Inflammatory macrophage treated with lipopolysaccharide for 4 hours (primary cell): Measurements from ENCODE around the gene LRP6.

ENCODE experiments used
- DNase-seq: peaks from one replicate; pipeline ENCODE4 v3.0.0-alpha.2; 2020

Gene LRP6

DNA sequence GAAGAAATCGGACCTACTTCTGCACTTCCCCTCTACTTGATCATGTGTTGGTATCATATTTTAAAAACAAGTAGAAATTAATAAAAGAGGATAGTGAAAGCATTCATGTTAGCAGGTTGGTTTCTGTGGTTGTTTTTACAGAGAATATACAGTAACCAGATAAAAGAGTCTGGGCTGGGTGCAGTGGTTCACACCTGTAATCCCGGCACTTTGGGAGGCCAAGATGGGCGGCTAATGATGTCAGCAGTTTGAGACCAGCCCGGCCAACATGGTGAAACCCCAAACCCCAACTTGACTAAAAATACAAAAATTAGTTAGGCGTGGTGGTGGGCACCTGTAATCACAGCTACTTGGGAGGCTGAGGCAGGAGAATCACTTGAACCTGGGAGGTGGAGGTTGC is 55.9 kb downstream of the LRP6 start:
- DNase-seq: no peak

GRCh38 chr12:12210416-12210815 is 56.4 kb downstream of the LRP6 start:
- DNase-seq: no peak

GRCh38 chr12:12209675-12210074 is 57.2 kb downstream of the LRP6 start:
- no peak for DNase-seq

DNA sequence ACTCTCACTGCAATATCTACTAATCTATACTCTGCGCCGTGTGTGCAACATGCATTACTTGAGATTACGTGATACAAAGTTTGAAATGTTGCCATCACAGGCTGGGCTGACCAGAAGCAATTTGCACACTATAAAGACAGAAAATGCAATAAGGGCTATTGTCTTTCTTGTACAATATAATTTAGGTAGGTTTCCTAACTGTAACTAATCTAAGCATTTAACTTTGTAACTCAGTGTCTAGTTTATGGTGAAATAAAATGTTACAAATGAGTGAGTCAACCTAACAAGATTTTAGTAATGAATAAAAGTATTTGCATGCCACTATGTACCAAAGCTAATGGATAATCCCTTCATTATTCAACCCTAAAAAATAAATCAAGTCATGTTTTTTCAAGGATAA is 57.8 kb downstream of the LRP6 start:
- no peak for DNase-seq

DNA sequence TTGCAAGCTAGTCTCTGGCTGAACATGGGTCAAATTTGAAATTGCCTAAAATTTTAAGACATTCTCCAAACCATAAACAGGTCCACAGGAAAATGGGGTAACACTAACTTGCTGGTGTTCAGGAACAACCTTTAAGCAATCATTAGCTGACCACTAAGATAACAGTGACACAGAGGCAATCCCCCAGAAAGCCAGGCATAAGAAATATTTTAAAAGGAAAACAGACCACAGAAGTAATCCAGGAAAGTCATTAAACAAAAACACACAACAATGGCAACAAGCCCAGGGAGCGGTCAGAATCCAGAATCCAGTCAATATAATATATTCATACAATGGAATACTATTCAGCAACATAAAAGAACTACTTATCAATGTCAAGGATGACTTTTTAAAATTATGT is 59.1 kb downstream of the LRP6 start:
- no peak for DNase-seq

DNA sequence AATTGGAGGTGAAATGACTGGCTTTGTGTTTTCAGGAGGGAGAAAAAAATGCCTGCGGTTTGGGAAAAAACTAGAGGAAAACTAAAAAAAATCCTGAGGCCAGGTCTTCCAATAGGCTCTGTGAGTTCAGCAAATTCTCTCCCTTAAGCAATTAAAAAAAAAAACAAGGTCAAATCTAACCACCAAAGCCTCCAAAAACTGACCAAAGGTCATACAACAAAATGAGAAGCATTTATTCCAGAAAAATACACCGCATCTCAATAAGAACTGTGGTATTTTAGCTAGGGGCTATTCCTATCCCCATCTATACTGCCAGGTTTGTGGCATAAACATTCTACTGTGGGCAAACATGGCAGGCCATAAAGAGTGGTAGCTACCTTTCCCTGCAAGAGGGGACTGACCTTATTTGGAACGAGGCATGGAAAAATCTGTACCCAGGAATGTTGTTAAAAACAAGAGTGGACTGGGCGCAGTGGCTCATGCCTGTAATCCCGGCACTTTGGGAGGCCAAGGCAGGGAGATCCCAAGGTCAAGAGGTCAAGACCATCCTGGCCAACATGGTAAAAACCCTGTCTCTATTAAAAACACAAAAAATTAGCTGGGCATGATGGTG is 60.0 kb downstream of the LRP6 start:
- DNase-seq: no peak

DNA sequence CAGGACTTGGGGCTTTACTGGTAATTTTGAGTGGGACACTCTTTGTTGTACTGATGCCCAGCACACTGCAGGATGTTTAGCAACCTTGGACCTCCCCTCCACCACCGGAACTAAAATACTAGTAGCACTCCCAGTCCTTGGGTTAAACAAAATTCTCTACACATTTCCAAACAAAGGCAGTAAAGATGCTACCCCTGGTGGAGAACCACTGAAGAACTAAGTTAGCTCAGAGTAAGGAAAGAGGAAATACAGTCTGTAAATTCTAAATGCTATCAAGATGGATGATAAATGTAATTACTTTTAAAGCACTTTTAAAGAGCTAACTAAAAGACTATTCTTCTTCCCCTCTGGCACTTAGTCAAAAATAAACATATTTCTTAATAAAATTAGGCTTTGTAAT is 64.1 kb downstream of the LRP6 start:
- no peak for DNase-seq

GRCh38 chr12:12202105-12202504 is 64.7 kb downstream of the LRP6 start:
- DNase-seq: no peak

GRCh38 chr12:12201274-12201758 is 65.5 kb downstream of the LRP6 start:
- DNase-seq: no peak

DNA sequence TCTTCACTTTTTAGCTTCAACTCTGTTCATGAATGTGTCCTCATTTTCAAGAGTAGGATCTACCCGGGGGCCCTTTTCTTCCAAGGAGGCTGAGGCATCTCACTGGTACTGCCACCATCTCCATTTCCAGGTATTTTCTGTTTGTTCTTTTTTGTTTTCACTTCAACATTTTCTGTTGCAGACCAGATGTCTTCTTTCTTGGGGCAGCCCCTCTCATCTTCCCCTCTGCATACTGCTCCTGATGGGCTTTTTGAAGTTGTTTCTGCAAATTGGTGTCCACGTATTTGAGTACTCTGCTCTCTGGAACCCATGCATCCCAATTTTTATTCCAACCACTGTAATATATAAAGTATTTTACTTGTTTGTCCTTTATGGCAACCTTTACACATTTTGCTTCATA is 66.5 kb downstream of the LRP6 start:
- no peak for DNase-seq

DNA sequence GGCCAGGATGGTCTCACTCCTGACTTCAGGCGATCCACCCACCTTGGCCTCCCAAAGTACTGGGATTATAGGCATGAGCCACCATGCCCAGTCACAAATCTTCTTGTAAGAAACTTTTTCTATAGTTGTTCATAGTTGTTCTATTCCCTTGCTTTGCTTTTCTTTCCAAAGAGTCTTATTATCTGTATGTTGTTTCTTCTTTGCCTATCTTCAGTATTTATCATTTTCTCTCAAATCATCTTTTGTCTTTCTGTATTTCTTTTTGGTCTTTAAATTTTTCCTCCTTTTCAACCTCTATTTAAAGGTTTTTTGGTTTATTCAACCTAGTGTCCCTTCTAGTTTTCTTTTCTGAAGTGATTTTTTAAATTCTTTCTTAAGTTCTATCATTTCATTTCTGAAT is 68.7 kb downstream of the LRP6 start:
- DNase-seq: no peak

GRCh38 chr12:12197128-12197527 is 69.7 kb downstream of the LRP6 start:
- DNase-seq: no peak

- no peak for DNase-seq
Measured at GRCh38 chr12:12195516-12195915, 71.3 kb downstream of the LRP6 start.

DNA sequence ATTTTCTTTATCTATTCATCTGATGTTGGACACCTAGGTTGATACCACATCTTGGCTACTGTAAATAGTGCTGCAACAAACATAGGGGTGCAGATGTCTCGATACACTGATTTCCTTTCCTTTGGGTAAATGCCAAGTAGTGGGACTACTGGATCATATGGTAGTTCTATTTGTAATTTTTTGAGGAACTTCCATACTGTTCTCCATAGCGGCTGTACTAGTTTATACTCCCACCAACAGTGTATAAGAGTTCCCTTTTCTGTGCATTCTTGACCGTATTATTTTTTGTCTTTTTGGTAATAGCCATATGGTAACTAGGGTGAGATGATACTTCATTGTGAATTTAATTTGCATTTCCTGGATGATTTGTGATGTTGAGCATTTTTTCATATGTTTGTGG is 71.8 kb downstream of the LRP6 start:
- peak; percentile 39 for DNase-seq

- no peak for DNase-seq
Measured at GRCh38 chr12:12194206-12194605, 72.6 kb downstream of the LRP6 start.

GRCh38 chr12:12191008-12191407 is 75.8 kb downstream of the LRP6 start:
- no peak for DNase-seq

GRCh38 chr12:12190087-12190809 is 76.6 kb downstream of the LRP6 start:
- no peak for DNase-seq

GRCh38 chr12:12185414-12185813 is 81.4 kb downstream of the LRP6 start:
- no peak for DNase-seq

GRCh38 chr12:12182703-12183365 is 84.0 kb downstream of the LRP6 start:
- DNase-seq: no peak

GRCh38 chr12:12181511-12181910 is 85.3 kb downstream of the LRP6 start:
- DNase-seq: no peak

- DNase-seq: no peak
Measured at GRCh38 chr12:12180575-12180974, 86.3 kb downstream of the LRP6 start.

DNA sequence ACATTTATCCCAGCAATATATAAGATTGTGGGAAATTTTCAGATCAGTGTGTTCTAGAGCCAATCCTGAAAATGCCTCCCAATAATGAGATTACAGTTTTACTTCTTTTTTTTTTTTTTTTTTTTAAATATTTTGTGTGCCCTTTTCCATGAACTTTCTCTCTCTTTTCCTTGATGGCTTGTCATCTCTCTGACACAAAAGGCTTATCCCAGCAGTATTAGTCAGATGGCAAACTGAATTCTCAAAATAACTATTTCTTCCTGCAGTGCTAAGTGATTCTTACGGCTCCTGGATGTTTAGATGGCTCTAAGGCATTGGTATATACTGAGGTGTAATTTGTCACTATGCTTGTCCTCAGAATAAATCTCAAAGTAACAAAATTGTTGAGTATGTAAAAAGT is 86.7 kb downstream of the LRP6 start:
- no peak for DNase-seq

GRCh38 chr12:12178559-12178958 is 88.3 kb downstream of the LRP6 start:
- no peak for DNase-seq

DNA sequence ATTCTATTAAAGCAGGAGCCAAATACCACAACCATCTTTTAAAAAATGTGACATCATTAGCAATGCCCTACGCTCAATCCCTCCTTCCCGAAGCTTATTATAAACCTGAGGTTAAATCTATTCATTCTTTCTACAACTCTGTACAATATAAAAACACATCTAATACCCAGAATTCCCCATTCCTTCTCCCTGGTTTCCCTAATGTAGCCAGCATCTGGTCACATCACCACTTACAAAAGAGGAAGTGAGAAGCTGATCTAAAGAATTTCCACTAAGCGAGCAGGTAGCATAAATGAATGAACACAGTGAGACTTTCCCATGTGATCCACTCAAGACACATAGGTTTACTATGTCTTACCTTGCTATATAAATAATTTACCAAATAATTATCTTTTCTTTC is 90.4 kb downstream of the LRP6 start:
- DNase-seq: no peak
